CD1c-positive myeloid dendritic cell (primary cell): ENCODE measurements around the gene NTRK3.

Experiments
- DNase-seq: peaks from one replicate; pipeline ENCODE4 v3.0.0-alpha.2; 2016; ENCODE audit errors: extremely low spot score

Gene NTRK3

GRCh38 chr15:88029696-88030095, 226.8 kb downstream of the NTRK3 start:
- no peak for DNase-seq

DNA sequence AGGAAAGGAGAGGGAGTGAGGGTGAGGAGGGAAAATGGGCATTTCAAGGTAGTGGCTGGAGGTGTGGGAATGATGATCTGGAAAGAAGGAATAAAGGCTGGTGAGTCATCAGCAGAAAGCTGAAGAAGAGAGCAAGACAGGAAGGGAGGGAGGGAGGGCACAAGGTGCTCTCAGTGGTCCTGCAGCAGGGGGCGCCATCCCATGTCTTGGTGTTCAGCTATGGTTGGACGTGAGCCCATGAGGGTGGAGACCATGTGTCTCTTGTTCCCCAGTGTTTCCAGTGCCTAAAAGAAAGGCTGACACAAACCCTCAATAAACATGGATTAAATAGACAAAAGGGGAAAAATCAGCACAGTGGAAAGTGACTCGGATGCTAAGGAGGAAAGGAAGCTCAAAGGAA, 228.5 kb downstream of the NTRK3 start:
- DNase-seq = no peak

DNA sequence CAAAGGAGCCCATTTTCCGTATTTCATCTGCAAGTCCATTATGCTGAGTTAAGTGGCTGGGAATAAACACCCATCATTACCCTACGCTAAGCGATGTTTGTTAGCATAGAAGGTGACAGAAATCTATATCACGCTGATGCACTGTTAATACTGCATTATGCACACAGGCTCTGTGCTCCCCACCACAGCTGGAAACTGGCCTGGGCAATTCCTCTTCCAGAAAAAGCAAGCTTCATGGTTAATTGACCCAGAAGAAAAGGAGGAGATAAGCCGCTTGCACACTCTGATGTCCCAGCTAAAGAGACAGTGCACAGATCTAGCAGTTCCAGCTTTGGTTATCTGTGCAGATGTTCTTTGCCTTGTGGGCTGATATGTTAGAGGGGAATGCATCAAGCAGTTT, 232.6 kb downstream of the NTRK3 start:
- no peak for DNase-seq

GRCh38 chr15:88022716-88023115, 233.8 kb downstream of the NTRK3 start:
- DNase-seq = no peak

- DNase-seq = no peak
These were observed 234.9 kb downstream of the NTRK3 start for GRCh38 chr15:88021601-88022000.

- DNase-seq = no peak
These were observed 235.7 kb downstream of the NTRK3 start for GRCh38 chr15:88020806-88021205.

GRCh38 chr15:88019656-88020055, 236.9 kb downstream of the NTRK3 start:
- DNase-seq = no peak

- DNase-seq = no peak
These were observed 237.5 kb downstream of the NTRK3 start for GRCh38 chr15:88018869-88019641.

DNA sequence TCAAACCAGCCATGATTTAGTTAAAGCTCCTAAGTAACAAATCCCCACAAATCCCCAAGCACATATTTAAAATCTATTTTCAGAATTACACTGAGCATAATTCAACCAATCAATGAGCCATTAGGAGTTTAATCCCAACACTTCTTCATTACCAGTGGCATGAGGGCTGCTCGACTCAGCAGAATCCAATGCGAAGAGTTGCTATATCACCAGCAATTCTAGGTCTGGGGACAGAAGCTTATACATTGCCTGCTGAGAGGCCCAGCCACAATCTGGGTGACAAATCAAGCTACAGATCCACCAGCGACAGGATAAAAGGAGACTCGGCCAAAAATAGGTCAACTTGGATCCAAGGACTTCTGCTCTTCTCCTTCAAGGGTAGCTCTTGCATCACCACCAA, 238.8 kb downstream of the NTRK3 start:
- DNase-seq = no peak

GRCh38 chr15:88016406-88016805, 240.1 kb downstream of the NTRK3 start:
- no peak for DNase-seq

- DNase-seq = no peak
These were observed 241.2 kb downstream of the NTRK3 start for GRCh38 chr15:88015228-88015860.

DNA sequence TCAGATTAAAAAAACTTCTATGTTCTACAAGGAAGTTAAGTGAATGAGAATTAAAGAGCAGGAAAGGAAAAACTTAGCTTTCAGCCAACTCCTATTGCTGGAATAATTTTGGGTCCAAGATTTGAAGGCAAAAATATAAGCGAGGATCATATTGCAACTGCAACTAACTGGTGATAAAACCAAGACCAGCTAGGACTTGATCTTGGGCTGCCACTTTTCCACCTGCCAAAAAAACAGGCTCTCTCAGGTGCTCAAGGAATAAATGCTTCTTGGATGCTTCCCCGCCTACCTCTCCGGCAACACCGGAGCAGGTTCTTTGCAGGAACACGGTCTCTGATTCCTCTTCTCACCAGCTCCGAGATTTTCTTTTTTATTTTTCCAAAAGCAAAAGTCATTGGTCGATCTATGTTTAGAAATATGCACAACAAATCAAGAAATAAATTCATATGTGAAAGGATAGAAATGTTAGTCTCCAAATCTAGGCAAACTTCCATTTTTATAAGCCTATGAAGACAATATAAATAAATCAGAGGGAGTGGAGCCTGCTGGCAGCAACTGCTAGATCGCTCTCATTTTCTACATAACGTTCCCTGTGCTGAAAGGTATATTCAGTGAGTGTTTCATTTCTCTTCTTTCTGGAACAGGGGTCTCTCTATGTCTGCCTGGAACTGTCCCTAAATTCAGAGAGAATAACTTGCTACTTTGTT, 241.9 kb downstream of the NTRK3 start:
- DNase-seq = no peak

DNA sequence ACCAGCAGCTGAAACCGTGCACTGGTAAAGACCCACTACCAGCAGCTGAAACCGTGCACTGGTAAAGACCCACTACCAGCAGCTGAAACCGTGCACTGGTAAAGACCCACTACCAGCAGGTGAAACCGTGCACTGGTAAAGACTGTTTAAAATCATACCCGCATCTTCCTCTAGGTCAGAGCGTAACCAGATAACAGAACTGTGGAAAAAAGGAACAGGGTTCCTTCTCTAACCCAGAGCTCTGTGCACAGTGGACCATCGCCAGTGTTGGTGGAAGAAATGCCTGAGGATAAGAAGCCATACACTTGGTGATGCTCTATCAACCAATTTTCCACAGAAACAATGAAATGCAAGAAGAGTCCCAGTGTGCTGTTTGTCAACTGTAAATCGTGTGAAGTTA, 243.4 kb downstream of the NTRK3 start:
- DNase-seq = no peak

DNA sequence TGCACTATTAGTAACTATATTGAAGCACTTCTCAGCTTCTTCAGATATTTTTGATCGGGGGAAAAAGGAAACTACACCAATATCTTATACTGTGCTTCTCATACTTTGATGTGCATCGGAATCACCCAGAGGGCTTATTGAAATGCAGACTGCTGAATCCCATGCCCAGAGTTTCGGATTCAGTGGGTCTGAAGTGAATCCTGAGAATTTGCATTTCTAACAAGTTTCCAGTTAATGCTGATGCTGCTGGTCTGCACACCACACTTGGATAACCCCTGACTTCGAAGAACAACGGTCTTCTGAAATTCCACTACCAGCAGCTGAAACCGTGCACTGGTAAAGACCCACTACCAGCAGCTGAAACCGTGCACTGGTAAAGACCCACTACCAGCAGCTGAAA, 243.9 kb downstream of the NTRK3 start:
- DNase-seq = no peak

DNA sequence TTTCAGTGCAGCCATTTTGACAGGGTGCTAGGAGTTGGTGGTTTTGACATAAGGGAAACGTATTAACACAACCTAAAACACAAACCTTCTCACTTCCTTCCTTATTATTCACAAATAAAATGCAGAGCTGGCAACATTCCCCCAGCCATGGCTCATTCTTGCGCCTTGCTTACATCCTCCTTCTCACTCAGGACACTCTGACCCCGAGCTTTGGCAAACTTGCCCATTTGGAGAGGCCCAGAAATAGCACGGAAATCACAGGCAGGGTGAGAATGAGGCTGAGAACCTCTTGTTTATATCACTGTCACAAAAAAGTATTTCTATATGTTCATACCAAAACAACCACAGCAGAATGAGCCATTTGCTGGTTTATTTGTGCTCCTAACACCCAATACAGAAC, 244.3 kb downstream of the NTRK3 start:
- no peak for DNase-seq

DNA sequence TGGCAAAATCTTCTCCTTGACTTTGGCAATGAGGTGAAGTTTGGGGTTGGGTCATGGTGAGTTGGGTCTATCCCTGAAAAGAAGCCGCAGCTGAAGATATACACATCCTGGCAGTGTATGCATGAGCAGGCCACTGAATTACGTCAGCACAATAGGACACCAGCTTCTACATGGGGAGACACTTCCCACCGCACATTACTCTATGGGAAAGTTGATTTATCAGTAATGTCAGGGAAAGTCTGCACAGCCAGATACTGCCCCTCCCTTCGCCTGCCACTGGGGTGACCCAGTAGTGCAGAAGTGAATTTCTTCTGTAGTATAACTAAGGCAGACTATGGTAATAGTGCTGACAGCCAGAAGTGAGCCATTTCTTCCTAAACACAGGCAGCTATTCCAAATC, 245.0 kb downstream of the NTRK3 start:
- DNase-seq = no peak

DNA sequence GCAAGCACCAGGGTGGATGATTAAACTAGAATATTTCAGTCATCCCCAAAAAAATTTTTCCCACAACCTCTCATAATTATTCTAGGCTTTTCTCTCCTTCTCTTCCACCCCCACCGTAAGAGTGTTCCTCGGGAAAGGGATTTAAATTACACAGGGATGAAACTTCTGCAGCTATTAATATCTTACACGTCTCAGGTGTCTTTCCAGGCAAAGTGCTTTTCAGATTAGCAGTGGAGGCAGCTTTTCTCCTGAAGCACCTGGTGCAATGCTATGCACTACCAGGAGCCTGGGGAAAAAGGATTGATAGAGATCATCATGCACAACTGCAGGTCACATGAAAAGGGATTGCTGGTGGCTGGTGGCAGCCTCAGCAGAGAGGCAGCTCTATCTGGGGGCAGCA, 250.4 kb downstream of the NTRK3 start:
- no peak for DNase-seq

- DNase-seq = no peak
These were observed 252.1 kb downstream of the NTRK3 start for GRCh38 chr15:88004399-88004798.

GRCh38 chr15:88003541-88004327, 252.8 kb downstream of the NTRK3 start:
- DNase-seq = no peak

DNA sequence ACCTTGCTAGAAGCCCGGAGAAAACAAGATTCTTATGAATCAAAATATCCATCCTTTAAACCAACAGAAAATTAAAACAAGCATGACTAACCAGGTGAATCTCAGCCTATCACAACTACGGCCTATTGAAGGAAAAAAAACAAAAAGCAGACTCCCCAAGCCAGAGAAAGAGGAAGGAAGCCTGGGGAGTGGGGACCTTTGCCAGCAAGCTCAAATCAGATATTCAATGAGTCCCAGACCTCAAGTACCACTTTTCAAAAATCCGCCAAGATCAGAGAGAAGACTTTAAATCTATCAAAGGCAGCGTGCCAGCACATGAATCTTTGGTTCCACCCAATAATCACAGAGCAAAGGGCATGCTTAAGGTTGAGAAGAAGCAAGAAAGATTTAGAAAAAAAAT, 253.8 kb downstream of the NTRK3 start:
- no peak for DNase-seq

DNA sequence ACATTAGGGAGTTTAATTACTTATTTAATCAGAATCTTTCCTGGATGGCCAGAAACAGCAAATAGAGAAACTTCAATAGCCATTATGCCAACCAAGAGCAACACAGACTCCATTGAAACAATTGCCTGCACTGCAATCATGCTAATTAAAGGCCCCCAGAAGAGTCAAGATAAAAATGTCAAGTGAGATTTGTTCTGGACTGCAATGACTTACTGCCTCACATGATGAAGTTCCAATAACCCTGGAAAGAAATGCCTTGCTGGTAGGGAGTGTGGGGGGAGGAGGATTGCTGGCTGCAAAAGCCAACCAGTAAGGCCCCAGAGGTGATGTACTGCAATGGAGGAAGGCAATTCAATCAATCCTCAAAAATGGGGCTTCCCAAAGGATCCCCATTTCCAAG, 257.9 kb downstream of the NTRK3 start:
- no peak for DNase-seq

- DNase-seq = no peak
These were observed 269.8 kb downstream of the NTRK3 start for GRCh38 chr15:87986776-87987175.
